Activated CD8-positive, alpha-beta memory T cell treated with anti-CD3 and anti-CD28 coated beads, Interleukin-2, amount 50 U/mL, for 4 hours (primary cell): ENCODE measurements around the gene TIMM50.

Experiments used
- DNase-seq: peaks from one replicate; pipeline ENCODE4 v3.0.0-alpha.2; 2020

TIMM50 gene

DNA sequence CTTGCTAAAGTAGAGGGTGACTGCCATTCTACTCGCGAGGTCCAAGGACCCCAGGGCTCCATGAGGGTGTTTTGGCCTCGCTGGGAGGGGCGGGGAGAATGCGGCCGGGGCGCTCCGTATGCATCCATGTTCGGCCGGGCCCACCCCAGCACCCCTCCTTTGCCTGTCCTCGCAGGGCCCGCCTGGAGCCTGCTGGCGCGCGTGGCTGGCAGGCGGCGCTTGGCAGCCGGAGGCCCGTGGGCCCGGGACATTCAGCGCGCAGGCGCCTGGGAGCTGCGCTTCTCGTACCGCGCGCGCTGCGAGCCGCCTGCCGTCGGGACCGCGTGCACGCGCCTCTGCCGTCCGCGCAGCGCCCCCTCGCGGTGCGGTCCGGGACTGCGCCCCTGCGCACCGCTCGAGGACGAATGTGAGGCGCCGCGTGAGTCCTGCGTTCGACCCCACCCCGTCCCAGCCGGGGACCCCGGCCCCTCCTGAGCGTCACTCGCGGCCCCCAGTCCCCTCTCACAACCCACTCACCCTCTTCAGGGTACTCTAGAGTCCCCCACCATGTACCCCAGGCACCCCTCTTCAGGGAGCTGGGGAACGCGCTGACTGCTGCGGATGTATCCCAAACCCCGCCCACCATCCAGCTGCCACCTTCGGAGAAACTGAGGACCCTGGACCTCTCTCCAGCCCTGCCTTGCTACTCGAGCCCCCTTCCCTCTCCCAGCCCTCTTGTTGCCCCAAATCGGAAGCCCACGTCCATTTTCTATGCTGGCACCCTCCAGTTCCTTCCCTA, 22.2 kb downstream of the TIMM50 start:
- peak; percentile 74 for DNase-seq

DNA sequence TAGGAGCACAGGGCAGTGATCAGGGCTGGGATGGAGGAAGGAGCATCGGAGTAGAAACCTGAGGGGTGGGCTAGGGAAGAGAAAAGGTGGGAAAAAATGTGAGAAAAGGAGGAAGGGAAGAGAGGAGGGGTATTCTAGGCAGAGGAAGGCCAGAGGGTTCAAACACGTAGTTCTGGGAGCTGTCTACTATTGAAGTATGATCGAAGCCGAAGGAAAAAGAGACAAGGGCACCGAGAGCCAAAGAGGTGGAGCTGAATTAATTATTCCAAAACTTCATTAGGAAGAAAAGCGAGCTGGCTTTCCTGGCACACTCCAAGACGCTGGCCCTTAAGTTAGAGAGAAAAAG, 25.9 kb downstream of the TIMM50 start:
- no peak for DNase-seq

DNA sequence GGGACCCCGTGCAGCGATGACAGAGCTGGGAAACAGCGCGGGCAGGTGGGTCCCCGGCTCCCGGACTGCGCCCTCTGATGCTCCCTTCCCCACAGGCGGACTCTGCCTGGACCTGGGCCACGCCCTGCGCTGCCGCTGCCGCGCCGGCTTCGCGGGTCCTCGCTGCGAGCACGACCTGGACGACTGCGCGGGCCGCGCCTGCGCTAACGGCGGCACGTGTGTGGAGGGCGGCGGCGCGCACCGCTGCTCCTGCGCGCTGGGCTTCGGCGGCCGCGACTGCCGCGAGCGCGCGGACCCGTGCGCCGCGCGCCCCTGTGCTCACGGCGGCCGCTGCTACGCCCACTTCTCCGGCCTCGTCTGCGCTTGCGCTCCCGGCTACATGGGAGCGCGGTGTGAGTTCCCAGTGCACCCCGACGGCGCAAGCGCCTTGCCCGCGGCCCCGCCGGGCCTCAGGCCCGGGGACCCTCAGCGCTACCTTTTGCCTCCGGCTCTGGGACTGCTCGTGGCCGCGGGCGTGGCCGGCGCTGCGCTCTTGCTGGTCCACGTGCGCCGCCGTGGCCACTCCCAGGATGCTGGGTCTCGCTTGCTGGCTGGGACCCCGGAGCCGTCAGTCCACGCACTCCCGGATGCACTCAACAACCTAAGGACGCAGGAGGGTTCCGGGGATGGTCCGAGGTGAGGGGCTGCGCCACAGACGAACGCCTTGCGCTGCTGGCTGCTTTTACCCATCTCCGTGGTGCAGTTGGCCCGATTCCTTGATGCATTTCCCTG, 26.5 kb downstream of the TIMM50 start:
- DNase-seq = peak; percentile 48

DNA sequence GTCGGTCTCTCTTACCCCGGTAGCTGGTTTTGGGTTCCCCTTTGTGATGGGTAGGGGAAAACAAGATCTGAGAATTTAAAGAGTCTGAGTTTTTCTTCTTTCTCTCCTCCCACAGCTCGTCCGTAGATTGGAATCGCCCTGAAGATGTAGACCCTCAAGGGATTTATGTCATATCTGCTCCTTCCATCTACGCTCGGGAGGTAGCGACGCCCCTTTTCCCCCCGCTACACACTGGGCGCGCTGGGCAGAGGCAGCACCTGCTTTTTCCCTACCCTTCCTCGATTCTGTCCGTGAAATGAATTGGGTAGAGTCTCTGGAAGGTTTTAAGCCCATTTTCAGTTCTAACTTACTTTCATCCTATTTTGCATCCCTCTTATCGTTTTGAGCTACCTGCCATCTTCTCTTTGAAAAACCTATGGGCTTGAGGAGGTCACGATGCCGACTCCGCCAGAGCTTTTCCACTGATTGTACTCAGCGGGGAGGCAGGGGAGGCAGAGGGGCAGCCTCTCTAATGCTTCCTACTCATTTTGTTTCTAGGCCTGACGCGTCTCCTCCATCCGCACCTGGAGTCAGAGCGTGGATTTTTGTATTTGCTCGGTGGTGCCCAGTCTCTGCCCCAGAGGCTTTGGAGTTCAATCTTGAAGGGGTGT, 27.2 kb downstream of the TIMM50 start:
- DNase-seq = no peak

DNA sequence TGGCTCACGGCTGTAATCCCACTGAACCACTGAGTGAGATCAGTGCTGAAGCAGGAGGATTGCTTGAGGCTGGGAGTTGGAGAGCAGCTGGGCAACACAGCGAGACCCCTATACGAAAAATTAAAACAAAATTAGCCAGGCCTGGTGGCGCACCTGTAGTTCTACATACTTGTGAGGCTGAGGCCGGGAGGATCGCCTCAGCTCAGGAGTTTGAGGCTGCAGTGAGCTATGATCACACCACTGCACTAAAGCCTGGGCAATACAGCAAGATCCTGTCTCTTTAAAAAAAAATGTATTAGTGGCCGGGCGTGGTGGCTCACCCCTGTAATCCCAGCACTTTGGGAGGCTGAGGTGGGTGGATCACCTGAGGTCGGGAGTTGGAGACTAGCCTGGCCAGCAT, 28.0 kb downstream of the TIMM50 start:
- no peak for DNase-seq

DNA sequence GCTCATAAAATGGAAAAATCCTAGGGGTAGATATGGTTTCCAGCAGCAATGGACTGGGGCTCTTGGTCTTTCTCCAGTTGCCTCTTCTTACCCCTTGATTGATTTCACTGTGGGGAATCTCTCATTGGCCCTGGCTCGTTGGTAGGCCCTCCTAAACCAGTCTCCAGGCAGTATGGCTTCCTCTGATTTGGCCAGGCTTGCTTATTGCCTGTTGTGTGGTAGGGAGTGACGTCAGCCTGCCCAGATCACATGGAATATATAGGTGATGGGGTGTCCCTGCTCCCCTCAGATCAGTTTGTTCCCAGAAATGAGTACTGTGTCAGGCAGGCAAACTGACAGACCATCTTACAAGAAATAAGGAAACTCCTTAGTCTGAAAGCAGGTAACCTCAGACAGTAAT, 28.6 kb downstream of the TIMM50 start:
- DNase-seq = no peak

DNA sequence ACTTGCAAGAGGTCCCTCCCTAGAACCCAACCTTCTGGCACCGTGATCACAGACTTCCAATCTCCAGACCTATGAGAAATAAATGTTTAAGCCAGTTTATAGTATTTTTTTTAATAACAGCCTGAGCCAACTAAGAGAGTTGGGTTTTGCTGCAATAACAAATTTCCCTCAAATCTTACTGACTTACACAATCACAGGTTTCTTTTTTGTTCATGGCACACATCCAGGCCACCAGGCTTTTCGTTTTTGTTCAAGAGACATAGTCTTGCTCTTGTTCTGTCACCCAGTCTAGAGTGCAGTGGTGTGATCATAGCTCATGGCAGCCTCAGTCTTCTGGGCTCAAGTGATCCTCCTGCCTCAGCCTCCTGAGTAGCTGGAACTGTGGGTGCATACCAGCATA, 32.4 kb downstream of the TIMM50 start:
- no peak for DNase-seq

DNA sequence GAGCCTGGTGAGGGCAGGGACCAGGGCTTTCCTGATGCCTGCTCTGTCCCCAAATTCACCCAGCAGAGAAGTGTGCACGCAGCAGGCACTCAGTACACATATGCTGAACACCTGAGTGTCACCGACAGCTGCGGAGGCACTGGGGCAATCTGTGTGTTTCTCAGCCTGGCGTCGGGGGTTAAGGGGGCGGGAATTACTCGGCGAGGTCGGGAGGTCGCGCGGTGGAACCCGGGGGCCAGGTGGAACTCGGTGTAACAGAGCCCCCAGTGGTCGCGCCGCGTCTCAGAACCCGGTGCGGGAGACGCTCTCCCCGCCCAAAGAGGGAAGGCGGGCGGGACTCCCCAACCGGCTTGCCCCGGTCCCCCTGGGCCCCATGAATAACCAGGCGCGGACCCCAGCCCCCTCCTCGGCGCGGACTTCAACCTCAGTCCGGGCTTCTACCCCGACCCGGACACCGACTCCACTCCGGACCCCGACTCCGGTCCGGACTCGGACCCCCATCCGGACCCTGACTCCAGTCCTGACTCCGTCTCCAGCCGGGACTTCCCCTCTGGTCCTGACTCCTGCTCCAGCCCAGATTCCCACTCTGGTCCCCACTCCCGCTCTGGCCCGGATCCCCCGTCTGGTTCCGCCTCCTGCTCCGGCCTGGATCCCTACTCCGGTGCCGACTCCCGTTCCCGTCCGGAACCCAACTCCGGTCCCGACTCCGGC, 34.4 kb downstream of the TIMM50 start, which contains the start of gene SELENOV:
Gene SELENOV, plus strand, starts transcription at position 300 of the 711 bp plus-strand sequence. Its CDS starts 74 bp downstream, at position 374.
- DNase-seq = peak; percentile 40

DNA sequence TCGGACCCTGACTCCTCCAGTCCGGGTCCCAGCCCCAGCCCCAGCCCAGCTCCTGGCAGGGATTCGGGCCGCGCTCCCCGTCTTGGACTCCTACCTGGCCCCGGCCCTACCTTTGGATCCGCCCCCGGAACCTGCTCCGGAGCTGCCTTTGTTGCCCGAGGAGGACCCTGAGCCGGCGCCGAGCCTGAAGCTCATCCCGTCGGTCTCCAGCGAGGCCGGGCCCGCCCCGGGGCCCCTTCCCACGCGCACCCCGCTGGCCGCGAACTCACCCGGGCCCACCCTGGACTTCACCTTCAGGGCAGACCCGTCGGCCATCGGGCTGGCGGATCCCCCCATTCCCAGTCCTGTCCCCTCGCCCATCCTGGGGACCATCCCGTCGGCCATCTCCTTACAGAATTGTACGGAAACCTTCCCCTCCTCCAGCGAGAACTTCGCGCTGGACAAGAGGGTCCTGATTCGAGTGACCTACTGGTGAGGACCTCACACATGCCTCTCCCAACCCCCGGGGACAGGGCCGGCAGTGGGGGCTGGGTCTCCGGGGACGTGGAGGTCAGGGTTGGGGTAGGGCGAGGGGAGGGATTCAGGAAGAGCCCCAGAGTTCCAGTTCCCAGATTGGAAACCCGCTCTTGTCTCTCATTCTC, 35.0 kb downstream of the TIMM50 start:
- DNase-seq = peak; percentile 34

DNA sequence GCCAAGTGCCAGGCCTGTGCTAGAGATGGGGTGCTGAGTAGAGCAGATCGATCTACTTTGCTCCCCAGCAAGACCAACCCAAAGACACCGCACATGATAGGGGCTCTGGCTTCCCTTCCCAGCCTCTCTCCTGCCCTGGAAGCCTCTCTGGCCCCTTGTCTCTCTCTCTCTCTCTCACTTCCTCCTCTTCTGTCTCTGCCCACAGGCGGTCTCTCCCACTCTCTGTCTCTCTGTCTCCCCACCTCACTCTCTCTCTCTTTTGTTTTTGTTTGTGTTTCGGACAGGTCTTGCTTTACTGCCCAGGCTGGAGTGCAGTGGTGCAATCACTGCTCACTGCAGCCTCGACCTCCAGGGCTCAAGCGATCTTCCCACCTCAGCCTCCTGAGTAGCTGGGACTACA, 35.6 kb downstream of the TIMM50 start:
- no peak for DNase-seq

DNA sequence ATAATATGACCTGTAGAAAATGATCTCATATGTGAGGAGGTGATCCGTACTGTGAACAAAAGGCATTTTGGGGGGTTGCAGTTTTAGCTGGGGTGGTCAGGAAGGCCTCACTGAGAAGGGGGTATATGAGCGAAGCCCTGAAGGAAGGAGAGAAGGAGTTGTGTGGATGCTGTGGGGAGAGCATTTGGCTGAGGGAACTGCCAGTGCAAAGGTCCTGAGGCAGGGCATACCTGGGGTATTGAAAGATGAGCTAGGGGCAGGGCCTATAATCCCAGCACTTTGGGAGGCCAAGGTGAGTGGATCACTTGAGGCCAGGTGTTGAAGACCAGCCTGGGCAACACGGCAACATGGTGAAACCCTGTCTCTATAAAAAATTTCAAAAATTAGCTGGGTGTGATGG, 36.8 kb downstream of the TIMM50 start:
- DNase-seq = no peak

DNA sequence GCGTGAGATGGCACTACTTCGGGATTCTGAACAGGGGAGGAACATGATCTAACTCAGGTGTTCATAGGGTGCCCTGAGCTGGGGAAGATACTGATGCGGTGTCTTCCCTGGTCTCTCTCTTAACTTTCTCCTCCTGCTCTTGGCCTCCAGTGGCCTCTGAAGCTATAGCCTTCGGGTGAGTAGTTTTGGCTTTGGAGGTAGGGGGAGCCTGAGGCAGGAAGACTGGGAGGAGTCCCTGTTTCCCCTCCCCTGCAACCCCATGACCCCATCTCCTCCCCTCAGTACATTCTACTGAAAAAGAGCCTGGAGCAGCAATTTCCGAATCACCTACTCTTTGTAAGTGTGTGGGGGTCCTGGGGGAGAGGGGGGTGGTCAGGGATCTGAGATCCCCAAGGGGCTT, 37.8 kb downstream of the TIMM50 start:
- no peak for DNase-seq

DNA sequence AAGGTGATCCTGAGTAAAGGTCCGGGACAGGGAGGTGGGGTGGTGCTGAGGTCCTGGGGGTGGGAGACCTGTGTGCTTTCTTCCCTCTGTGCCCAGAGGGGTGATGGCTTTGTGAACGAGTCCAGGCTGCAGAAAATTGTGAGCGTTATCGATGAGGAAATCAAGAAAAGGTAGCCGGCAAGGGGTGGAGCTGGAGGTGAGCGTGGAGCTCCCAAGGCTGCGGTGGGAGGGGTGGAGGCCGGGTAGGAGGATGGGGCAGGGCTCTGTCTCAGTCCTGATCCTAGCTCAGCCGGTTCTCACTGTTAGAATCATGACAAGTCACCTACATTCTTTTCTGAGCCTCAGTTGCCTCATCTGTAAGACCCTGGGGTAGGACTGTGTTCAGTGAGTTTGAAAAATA, 38.3 kb downstream of the TIMM50 start:
- DNase-seq = no peak

DNA sequence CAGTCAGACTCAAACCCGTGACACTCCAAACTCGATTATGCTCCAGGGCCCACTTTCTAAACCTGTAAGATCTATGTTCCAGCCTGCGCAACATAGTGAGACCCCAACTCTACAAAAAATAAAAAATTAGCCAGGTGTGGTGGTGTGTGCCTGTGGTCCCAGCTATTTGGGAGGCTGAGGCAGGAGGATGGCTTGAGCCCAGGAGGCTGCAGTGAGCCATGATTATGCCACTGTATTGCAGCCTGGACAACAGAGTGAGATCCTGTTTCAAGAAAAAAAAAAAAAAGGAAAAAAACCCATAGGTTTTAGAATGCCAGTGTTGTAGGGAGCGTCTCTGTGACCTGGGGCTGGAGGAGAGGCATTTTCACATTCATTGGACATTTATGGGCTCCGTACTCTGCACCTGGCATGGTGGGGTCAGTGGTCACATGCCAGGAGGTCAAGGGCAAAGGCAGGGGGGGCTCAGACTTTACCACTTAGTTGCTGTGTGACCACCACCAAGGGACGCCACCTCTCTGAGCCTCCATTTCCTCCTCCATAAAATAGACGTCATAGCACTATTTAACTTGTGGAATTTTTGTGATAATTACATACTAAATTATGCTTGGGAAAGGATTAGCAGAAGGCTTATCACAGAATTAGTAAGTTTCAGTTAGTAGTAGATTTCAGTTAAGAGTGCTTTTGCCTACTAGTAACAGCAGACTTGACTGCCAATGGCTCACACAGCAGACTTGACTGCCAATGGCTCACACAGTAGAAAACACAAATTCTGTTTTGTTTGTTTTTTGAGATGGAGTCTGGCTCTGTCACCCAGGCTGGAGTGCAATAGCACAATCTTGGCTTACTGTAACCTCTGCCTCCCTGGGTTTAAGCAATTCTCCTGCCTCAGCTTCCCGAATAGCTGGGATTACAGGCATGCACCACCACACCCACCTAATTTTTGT, 40.2 kb downstream of the TIMM50 start:
- DNase-seq = no peak

DNA sequence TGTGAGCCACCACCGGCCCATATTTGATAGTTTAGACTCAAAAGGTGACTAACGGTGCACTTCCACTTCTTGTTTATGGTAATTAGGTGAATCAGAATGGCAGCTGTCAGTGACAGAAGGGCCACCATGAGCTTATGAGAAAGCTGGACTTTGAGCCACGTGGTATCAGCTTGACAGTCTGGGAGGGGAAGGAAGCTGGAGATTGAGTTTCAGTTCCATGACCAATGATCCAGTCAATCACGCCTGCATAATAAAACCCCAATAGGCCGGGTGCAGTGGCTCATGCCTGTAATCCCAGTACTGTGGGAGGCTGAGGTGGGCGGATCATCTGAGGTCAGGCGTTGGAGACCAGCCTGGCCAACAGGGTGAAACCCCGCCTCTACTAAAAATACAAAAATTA, 43.9 kb downstream of the TIMM50 start:
- DNase-seq = no peak

DNA sequence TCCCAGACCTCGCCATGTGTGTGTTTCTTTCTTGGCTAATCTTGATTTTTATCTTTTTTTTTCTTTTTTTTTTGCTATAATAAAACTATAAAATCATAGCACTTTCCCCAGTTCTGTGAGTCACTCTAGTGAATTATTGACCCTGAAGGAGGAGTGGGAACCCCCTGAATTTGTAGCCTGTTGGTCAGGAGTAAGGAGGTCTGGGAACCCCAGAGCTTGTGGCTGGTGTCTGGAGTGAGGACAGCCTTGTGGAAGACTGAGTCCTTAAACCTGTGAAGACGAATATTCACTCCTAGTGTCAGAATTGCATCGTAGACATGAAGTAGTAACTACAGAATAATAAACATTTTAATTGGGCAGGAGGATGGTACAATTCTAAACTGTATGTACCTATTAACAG, 44.6 kb downstream of the TIMM50 start:
- DNase-seq = no peak

DNA sequence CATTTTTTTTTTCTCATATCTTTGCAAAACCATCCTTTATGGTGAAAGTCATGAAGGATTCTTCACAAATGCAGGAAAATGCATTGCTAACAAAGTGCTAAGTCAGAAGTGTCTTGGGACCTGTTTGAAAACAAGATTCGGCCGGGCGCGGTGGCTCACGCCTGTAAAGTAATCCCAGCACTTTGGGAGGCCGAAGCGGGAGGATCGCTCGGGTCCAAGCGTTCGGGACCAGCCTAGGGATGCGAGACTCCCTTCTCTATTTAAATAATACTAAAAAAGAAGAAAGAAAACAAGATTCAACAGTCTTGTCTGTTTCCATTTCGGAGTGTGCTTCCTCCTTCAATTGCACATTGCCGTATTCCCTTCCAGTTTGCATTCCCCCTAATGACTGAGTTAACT, 51.2 kb downstream of the TIMM50 start:
- no peak for DNase-seq

DNA sequence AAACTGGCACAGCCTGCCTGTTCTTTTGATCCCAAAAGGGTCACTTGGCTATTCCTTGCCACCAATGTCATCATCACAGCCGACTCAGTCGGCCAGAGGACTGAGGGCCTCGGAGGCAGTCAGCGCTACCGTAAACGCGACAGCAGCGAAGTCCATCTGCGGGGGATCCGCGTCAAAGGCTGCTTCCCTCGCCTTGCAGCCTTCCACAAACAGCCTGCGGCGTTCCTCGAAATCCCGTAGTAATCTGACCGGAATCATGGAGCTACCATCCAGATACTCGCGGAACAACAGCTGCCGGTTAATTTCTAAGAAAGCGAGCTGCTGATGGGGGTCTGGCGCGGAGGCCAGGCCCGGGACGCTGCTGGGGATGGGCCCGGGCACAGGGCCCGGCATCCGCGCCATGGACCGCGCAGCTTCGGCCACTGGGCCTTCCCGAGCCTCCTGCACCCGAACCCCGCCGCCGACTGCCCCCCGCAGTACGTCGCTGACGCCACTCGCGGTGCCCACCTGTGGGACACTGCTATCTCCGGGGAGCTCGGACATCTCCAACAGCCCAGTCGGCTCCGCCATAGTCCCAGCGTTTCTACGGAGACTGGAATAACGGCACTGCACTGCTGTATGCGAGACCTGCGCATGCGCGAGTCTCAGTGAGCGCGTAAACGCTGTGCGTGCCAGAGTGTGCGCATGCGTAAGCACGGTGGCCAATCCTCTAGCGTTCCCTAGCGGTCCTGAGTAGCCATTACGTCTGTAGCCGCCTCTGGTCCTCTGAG, 51.8 kb downstream of the TIMM50 start, which contains the start of gene EID2B:
Gene EID2B, minus strand, starts transcription at position 620 of the 770 bp plus-strand sequence. Its CDS starts 50 bp downstream, at position 570.
- DNase-seq = peak; percentile 93

DNA sequence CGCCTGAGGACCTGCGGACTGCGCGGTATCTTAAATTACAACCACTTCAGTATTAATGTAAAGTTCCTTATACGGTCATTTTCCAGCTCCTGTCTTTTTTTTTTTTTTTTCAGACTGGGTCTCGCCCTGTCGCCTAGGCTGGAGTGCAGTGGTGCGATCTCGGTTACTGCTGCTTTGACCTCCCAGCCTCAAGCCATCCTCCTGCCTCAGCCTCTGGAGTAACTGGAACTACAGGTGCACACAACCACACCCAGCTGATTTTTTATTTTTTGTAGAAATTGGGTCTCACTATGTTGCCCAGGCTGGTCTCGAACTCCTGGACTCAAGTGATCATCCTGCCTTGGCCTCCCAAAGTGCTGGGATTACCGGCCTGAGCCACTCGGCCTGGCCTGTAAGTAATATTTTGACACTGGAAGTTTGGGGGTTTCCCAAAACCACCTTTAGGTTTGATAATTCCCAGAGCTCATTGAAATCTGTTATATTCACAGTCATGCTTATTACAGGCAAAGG, 52.4 kb downstream of the TIMM50 start:
- DNase-seq = no peak

DNA sequence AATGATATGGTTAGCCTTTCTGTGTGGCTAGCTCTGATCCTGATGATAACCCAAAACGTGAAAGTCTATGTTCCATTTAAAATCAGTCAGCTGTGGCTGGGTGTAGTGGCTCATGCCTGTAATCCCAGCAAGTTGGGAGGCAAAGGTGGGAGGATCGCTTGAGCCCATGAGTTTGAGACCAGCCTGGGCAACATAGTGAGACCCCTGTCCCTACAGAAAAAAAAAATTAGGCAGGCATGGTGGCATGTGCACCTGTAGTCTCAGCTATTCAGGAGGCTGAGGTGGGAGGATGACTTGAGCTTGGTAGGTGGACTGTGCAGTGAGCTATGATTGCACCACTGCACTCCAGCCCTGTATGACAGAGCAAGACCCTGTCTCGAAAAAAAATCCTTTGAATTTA, 53.2 kb downstream of the TIMM50 start:
- DNase-seq = no peak

DNA sequence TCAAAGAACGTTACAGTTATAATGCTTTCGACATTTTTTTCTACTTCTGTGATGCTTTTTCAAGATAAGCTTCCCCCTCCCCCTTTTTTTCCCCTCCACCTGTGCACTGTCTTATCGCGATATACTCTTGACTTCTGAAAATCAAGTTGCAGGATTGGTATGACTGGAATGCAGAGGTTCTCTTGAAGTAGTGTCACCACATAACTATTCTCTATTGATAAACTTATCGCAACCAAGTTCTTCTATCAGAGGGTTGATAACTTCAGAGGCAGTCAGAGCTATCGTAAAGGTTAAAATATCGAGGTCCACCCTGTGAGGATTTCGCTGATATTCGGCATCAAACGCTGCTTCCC, 58.5 kb downstream of the TIMM50 start:
- no peak for DNase-seq
